ENCODE measurements around the gene KCNB1.
A peak's percentile ranks its signal among the peaks of the same experiment; 100 is the strongest.

The KCNB1 gene

GRCh38 chr20:49496553-49497397, 14.3 kb upstream of the KCNB1 start:
- DNase-seq, result no peak

- DNase-seq, result no peak
Observed at GRCh38 chr20:49496043-49496442, 13.6 kb upstream of the KCNB1 start.

- DNase-seq, result no peak
Observed at GRCh38 chr20:49490689-49491088, 8.2 kb upstream of the KCNB1 start.

GRCh38 chr20:49489688-49490087, 7.2 kb upstream of the KCNB1 start:
- no peak for DNase-seq

GRCh38 chr20:49486064-49486463, 3.6 kb upstream of the KCNB1 start:
- DNase-seq, result no peak

- no peak for DNase-seq
Observed at GRCh38 chr20:49485563-49485962, 3.1 kb upstream of the KCNB1 start.

- DNase-seq, result peak; percentile 72
Observed at GRCh38 chr20:49484180-49485140, 2.0 kb upstream of the KCNB1 start.

GRCh38 chr20:49483696-49484123, 1.2 kb upstream of the KCNB1 start:
- no peak for DNase-seq

GRCh38 chr20:49483018-49483695, 689 bp upstream of the KCNB1 start:
- no peak for DNase-seq

GRCh38 chr20:49482173-49482572, 295 bp downstream of the KCNB1 start:
- no peak for DNase-seq

GRCh38 chr20:49481116-49481515, 1.4 kb downstream of the KCNB1 start:
- DNase-seq, result no peak

- DNase-seq, result no peak
Observed at GRCh38 chr20:49480236-49480635, 2.2 kb downstream of the KCNB1 start.

GRCh38 chr20:49479785-49480184, 2.7 kb downstream of the KCNB1 start:
- no peak for DNase-seq

- no peak for DNase-seq
Observed at GRCh38 chr20:49478754-49479689, 3.4 kb downstream of the KCNB1 start.

GRCh38 chr20:49478266-49478665, 4.2 kb downstream of the KCNB1 start:
- no peak for DNase-seq

GRCh38 chr20:49477200-49477599, 5.3 kb downstream of the KCNB1 start:
- no peak for DNase-seq

GRCh38 chr20:49476016-49476355, 6.5 kb downstream of the KCNB1 start:
- no peak for DNase-seq

- DNase-seq, result no peak
Observed at GRCh38 chr20:49475292-49476015, 7.0 kb downstream of the KCNB1 start.

GRCh38 chr20:49471397-49471796, 11.1 kb downstream of the KCNB1 start:
- peak; percentile 43 for DNase-seq

- no peak for DNase-seq
Observed at GRCh38 chr20:49470922-49471321, 11.5 kb downstream of the KCNB1 start.

GRCh38 chr20:49469060-49469459, 13.4 kb downstream of the KCNB1 start:
- DNase-seq, result no peak
